GM21529 (cell line): ENCODE data around the gene CDC42BPB.

Experiments
- ATAC-seq: cut with Tn5 transposase; IDR thresholded peaks from one replicate; pipeline ENCODE4 v1.9.1; 2021; ENCODE audit not compliant: unreplicated experiment

The CDC42BPB gene

GRCh38 chr14:103001226-103001625, 56.1 kb downstream of the CDC42BPB start:
- no peak for ATAC-seq

- no peak for ATAC-seq
Observed at GRCh38 chr14:103000291-103000921, 56.9 kb downstream of the CDC42BPB start.

GRCh38 chr14:102999227-102999895, 58.0 kb downstream of the CDC42BPB start:
- ATAC-seq: no peak

GRCh38 chr14:102998393-102998792, 59.0 kb downstream of the CDC42BPB start:
- ATAC-seq: no peak

GRCh38 chr14:102996941-102997340, 60.4 kb downstream of the CDC42BPB start:
- ATAC-seq: no peak

GRCh38 chr14:102994689-102995088, 62.7 kb downstream of the CDC42BPB start:
- ATAC-seq: no peak

GRCh38 chr14:102993523-102993922, 63.8 kb downstream of the CDC42BPB start:
- ATAC-seq: no peak

- no peak for ATAC-seq
Observed at GRCh38 chr14:102991376-102991775, 66.0 kb downstream of the CDC42BPB start.

- no peak for ATAC-seq
Observed at GRCh38 chr14:102988054-102988453, 69.3 kb downstream of the CDC42BPB start.

GRCh38 chr14:102986810-102987579, 70.4 kb downstream of the CDC42BPB start:
- no peak for ATAC-seq

GRCh38 chr14:102985665-102986064, 71.7 kb downstream of the CDC42BPB start:
- peak; percentile 97 for ATAC-seq

- no peak for ATAC-seq
Observed at GRCh38 chr14:102984336-102985102, 72.8 kb downstream of the CDC42BPB start.

- no peak for ATAC-seq
Observed at GRCh38 chr14:102983496-102983895, 73.9 kb downstream of the CDC42BPB start.

- no peak for ATAC-seq
Observed at GRCh38 chr14:102982852-102983470, 74.4 kb downstream of the CDC42BPB start.

- no peak for ATAC-seq
Observed at GRCh38 chr14:102980409-102980810, 76.9 kb downstream of the CDC42BPB start.

- no peak for ATAC-seq
Observed at GRCh38 chr14:102979406-102979805, 77.9 kb downstream of the CDC42BPB start.

- ATAC-seq: no peak
Observed at GRCh38 chr14:102977475-102977874, 79.9 kb downstream of the CDC42BPB start.

GRCh38 chr14:102975662-102976061, 81.7 kb downstream of the CDC42BPB start:
- no peak for ATAC-seq

GRCh38 chr14:102973706-102974285, 83.6 kb downstream of the CDC42BPB start:
- no peak for ATAC-seq

GRCh38 chr14:102971836-102972606, 85.3 kb downstream of the CDC42BPB start:
- ATAC-seq: no peak
